ENCODE measurements around the gene PAPOLB. TPM values are rescaled to one million over a fixed set of nuclear protein-coding genes. Genes with fewer than 3 reads are reported as not detected.

The PAPOLB gene
- under 0.01 TPM in 1 of 2 replicates, not detected in the other for total RNA-seq

DNA sequence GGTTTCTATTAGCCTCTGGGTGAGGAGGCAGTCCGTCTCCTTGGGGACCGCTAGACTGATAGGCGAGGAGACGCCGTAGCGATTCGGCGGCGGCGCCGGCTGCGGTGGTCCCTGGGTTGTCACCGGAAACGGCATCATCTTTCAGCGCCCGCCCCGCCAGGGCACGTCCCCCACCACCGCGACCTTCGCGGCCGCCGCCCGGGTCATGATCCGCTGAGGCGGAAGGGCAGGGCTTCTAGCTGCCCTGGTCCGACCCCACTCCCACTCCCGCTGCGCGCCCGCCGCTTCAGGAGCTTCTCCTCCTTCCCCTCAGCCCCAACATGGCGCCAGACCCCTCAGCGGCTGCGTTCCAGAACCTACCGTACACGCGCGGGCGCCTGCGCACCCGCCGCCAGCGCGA is at the start of gene PAPOLB:
Gene PAPOLB (minus strand): TSS at position 358 of the 400 bp plus-strand sequence. CDS start 220 bp downstream, at position 138.
- peak within 1 kb of the TSS; percentile 53 for H3K4me3 ChIP-seq (ENCODE audit: low read depth, low read length)
- TF ChIP-seq, protein P1, sequence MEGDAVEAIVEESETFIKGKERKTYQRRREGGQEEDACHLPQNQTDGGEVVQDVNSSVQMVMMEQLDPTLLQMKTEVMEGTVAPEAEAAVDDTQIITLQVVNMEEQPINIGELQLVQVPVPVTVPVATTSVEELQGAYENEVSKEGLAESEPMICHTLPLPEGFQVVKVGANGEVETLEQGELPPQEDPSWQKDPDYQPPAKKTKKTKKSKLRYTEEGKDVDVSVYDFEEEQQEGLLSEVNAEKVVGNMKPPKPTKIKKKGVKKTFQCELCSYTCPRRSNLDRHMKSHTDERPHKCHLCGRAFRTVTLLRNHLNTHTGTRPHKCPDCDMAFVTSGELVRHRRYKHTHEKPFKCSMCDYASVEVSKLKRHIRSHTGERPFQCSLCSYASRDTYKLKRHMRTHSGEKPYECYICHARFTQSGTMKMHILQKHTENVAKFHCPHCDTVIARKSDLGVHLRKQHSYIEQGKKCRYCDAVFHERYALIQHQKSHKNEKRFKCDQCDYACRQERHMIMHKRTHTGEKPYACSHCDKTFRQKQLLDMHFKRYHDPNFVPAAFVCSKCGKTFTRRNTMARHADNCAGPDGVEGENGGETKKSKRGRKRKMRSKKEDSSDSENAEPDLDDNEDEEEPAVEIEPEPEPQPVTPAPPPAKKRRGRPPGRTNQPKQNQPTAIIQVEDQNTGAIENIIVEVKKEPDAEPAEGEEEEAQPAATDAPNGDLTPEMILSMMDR (IDR thresholded peaks at IDR 0.05; ENCODE audit: insufficient read depth, low read depth, low read length), result no peak
- no peak for DNase-seq (ENCODE audit: low read depth)

DNA sequence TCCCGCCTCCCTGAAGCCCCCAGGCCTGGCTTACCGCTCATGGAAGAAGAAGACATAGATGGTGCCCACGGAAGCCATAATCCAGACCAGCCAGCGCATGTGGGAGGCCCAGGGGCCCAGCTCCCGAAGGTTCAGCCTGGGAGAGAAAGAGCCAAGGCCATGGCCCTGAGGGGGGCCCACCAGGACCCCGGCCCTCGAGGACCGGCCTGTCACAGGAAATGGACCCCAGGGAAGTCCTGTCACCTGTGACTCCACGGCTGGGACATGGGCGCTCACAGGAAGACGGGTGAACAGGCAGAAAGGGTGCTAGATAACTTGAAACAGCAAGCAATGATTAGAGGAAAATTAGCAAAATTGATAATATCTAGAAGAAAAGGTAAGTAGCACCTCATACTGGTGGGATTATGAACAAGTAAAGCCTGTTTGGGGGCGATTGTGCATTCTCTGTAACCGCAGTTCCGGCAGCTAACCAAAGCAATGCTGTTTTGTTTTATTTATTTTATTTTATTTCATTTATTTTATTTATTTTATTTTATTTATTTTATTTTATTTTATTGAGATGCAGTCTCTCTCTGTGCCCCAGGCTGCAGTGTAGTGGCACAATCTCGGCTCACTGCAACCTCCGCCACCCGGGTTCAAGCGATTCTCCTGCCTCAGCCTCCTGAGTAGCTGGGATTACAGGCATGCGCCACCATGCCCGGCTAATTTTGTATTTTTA is 49.4 kb upstream of the PAPOLB start:
- no peak for DNase-seq (ENCODE audit: low read depth)
- H3K4me3 ChIP-seq (ENCODE audit: low read depth, low read length), result no peak overlapping the region
- TF ChIP-seq, protein P1 (IDR thresholded peaks at IDR 0.05; ENCODE audit: insufficient read depth, low read depth, low read length), result no peak

DNA sequence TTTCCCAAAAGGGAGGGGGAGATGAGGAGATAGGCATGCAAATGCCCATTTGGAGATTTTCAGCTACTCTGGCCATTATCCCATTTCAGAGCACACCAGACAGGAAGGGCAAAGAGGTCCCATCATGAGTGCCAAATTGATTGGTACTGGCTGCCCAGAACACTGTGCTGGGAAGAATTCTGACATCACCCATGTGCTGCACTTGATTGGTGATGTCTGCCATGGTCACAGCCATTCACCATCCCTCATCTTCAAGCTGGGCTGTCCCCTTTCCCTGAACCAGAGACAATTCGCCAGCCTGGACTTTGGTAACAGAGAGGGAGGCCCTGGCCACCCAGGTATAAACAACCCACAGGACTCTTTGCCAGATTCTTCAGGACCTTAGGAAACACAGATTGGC is 44.9 kb upstream of the PAPOLB start:
- TF ChIP-seq, protein P1 (IDR thresholded peaks at IDR 0.05; ENCODE audit: insufficient read depth, low read depth, low read length), result no peak
- H3K4me3 ChIP-seq (ENCODE audit: low read depth, low read length), result no peak overlapping the region
- DNase-seq (ENCODE audit: low read depth), result no peak

DNA sequence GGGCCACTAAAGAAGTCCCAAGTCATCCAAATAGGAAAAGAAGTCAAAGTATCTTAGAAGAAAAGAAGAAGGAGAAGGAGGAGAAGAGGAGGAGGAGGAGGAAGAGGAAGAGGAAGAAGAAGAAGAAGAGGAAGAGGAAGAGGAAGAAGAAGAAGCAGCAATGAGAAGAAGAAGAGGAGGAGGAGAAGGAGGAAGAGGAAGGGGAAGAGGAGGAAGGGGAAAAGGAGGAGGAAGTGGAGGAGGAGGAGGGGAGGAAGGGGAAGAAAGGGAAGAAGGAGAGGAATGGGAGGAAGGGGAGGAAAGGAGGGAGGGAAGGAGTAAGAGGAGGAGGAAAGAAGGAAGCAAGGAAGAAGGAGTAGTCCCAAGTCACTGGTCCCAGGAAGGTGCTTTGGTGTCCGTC is 43.3 kb upstream of the PAPOLB start:
- TF ChIP-seq, protein P1 (IDR thresholded peaks at IDR 0.05; ENCODE audit: insufficient read depth, low read depth, low read length), result no peak
- no peak for DNase-seq (ENCODE audit: low read depth)

DNA sequence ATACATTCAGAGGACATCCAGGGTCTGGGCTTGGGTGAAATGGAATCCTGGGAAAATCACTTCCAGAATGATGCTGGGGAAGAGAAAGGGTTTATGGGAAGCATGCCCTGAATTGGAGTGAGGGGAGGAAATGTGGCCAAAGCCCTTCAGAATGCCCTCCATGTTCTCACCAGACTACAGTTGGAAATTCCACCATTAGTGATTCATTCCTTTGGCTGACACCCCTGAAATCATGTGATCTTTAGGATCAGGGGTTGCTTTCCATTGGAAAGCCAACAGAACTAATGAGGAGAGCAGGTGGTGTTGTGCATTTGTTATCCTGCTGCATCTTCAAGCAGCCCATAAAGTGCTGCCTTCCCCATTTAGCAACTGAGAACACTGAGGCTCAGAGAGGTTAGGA is 42.5 kb upstream of the PAPOLB start:
- H3K4me3 ChIP-seq (ENCODE audit: low read depth, low read length), result no peak overlapping the region
- TF ChIP-seq, protein P1 (IDR thresholded peaks at IDR 0.05; ENCODE audit: insufficient read depth, low read depth, low read length), result no peak
- DNase-seq (ENCODE audit: low read depth), result no peak

More for the DNA sequence above, 43.3 kb upstream of the PAPOLB start:
- H3K4me3 ChIP-seq (ENCODE audit: low read depth, low read length), result no peak overlapping the region

DNA sequence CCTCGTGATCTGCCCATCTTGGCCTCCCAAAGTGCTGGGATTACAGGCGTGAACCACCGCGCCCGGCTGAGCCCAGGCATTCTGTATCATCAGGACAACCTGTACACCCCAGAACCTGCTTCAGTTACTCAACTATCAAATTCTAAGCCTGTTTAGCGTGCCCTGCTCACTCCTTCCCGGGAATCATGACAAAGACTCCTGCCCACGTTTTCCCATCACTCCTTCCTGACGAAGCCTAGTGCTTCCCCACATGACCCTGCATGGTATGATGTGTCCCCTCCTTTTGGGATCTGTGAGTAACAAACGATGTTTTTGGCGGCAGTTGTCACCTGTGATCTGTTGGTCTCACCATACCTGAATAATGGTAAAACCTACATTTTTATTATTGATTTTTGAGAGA is 33.9 kb upstream of the PAPOLB start:
- TF ChIP-seq, protein P1 (IDR thresholded peaks at IDR 0.05; ENCODE audit: insufficient read depth, low read depth, low read length), result no peak
- H3K4me3 ChIP-seq (ENCODE audit: low read depth, low read length), result no peak overlapping the region
- no peak for DNase-seq (ENCODE audit: low read depth)

DNA sequence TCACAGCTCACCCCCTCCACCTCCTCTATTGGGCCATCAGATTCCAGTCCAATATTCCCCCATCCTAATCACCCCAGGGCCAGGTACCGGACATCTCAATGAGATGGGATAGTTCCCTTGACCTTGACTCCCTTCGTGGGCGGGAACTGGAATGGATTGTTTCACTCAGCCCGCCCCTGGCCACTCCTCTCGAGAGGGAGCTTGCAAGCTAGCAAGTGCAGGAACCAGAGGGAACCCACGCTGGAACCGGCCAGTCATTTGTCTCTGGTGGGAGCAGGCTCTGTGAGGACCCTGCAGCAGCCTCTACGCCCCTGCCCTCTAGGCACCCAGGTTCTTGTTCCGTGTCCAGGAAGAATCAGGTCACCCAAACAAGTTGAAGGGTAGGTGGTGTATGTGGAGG is 32.7 kb upstream of the PAPOLB start:
- TF ChIP-seq, protein P1 (IDR thresholded peaks at IDR 0.05; ENCODE audit: insufficient read depth, low read depth, low read length), result no peak
- no peak for DNase-seq (ENCODE audit: low read depth)
- no peak overlapping the region for H3K4me3 ChIP-seq (ENCODE audit: low read depth, low read length)

Data from fibroblast of villous mesenchyme (primary cell).